Measurements from ENCODE around the gene PANX2.

- TF ChIP-seq CTCF (IDR thresholded peaks at IDR 0.05) (no peak), POLR2A (IDR thresholded peaks at IDR 0.05) (no peak)
These were observed 47.8 kb downstream of the PANX2 start for GRCh38 chr22:50218153-50218995.

All from sigmoid colon (tissue), 3 donors.